Measurements from ENCODE around the gene MMP20.

GRCh38 chr11:102632026-102632425, 6.9 kb upstream of the MMP20 start:
- TF ChIP-seq ZNF133 (tag by site-specific recombination; IDR thresholded peaks at IDR 0.05) (no peak), YY1 (tag by site-specific recombination; IDR thresholded peaks at IDR 0.05) (no peak), CTCF (tag by site-specific recombination; IDR thresholded peaks at IDR 0.05) (no peak), REST (tag by site-specific recombination; IDR thresholded peaks at IDR 0.05) (no peak), ZNF600 (tag by site-specific recombination; IDR thresholded peaks at IDR 0.05) (no peak), HOXA7 (CRISPR knock-in tag; IDR thresholded peaks at IDR 0.05; ENCODE audit: borderline replicate concordance) (no peak), KLF10 (tag by site-specific recombination; IDR thresholded peaks at IDR 0.05) (no peak), MZF1 (tag by site-specific recombination; IDR thresholded peaks at IDR 0.05; ENCODE audit: borderline replicate concordance) (no peak), ZNF350 (tag by site-specific recombination; IDR thresholded peaks at IDR 0.05) (no peak), ZNF548 (tag by site-specific recombination; IDR thresholded peaks at IDR 0.05) (no peak), ZBTB26 (tag by site-specific recombination; optimal IDR thresholded peaks at IDR 0.05) (no peak), ZFP41 (tag by site-specific recombination; IDR thresholded peaks at IDR 0.05; ENCODE audit: borderline replicate concordance) (no peak)

Data from HEK293 (cell line).